Measurements from ENCODE around the gene LDLR.
A peak's percentile ranks its signal among the peaks of the same experiment; 100 is the strongest.
"Not testable (repeated sequence)": the region's sequence is repeated elsewhere in the genome, so short reads cannot be mapped to it uniquely, and the experiment has no call there.

The LDLR gene

GRCh38 chr19:11176466-11177193, 87.4 kb downstream of the LDLR start:
- no peak for DNase-seq

GRCh38 chr19:11177592-11177991, 88.3 kb downstream of the LDLR start:
- no peak for DNase-seq

- DNase-seq: not testable (repeated sequence)
These were observed 89.8 kb downstream of the LDLR start for GRCh38 chr19:11179145-11179465.

- peak; percentile 29 for DNase-seq
These were observed 90.5 kb downstream of the LDLR start for GRCh38 chr19:11179716-11180297.

GRCh38 chr19:11180346-11180745, 91.1 kb downstream of the LDLR start:
- DNase-seq: no peak

- not testable (repeated sequence) for DNase-seq
These were observed 91.7 kb downstream of the LDLR start for GRCh38 chr19:11180975-11181374.

- DNase-seq: no peak
These were observed 92.2 kb downstream of the LDLR start for GRCh38 chr19:11181488-11181887.
